Inflammatory macrophage treated with lipopolysaccharide for 1 hour (primary cell): ENCODE data around the gene NCK1.

Source experiments
- DNase-seq, 2 donors: peaks; one replicate each; pipeline ENCODE4 v3.0.0-alpha.2; 2020 to 2022

NCK1 gene

DNA sequence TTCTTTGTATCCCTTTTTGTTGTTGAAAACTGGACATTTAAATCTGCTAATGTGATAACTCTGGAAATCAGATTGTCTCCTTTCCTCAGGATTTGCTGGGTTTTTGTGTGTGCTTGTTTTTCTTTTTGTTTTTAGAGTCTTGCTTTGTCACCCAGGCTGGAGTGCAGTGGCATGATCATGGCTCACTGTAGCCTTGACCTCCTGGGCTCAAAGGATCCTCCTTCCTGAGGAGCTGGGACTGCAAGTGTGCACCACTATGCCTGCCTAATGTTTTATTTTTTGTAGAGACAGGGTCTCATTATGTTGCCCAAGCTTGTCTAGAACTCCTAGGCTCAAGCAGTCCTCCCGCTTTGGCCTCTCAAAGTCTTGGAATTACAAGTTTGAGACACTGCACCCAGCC is 51.2 kb downstream of the NCK1 start:
- DNase-seq = no peak

- peak in 1 of 2 donors; percentile 17 for DNase-seq
Measured at GRCh38 chr3:136914739-136915138, 52.7 kb downstream of the NCK1 start.

- DNase-seq = no peak
Measured at GRCh38 chr3:136916223-136916622, 54.2 kb downstream of the NCK1 start.

- no peak for DNase-seq
Measured at GRCh38 chr3:136919799-136920580, 58.0 kb downstream of the NCK1 start.

GRCh38 chr3:136920904-136921611 is 59.0 kb downstream of the NCK1 start:
- no peak for DNase-seq

GRCh38 chr3:136925425-136926190 is 63.6 kb downstream of the NCK1 start:
- DNase-seq = peak; percentile 51 to 56

DNA sequence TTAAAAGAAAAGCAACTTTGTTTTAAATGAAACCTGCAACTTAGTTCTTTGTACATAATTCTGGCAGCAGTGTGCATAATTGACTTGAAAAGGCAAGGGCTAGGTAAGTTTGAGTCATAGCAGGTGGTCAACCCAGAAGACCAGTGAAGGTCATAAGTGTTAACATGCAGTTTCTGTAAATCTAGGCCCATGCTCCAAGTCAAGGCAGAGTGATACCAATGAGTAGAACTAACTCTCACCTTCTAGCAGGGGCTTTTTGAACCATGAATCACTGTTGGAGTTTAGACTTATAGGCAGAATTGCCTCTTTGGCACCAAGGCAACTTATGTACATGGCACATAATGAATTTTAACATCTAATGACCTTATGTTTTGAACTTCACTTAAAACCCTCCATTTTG is 66.2 kb downstream of the NCK1 start:
- no peak for DNase-seq

- DNase-seq = peak; percentile 84 to 88
Measured at GRCh38 chr3:136929977-136930670, 68.1 kb downstream of the NCK1 start.

DNA sequence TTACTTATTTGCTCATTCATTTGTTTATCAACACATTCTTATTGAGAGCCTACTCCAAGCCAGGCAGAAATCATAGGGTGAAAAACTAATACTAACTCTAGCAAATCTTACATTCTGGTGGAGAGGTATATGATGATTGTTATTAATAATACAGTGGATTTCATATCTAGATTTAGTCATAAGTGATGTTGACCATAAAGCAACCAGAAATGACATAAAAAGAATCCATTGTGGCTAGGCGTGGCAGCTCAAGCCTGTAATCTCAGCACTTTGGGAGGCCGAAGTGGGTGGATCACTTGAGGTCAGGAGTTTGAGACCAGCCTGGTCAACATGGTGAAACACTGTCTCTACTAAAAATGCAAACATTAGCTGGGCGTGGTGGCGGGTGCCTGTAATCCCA is 69.6 kb downstream of the NCK1 start:
- DNase-seq = peak; percentile 46 to 61

DNA sequence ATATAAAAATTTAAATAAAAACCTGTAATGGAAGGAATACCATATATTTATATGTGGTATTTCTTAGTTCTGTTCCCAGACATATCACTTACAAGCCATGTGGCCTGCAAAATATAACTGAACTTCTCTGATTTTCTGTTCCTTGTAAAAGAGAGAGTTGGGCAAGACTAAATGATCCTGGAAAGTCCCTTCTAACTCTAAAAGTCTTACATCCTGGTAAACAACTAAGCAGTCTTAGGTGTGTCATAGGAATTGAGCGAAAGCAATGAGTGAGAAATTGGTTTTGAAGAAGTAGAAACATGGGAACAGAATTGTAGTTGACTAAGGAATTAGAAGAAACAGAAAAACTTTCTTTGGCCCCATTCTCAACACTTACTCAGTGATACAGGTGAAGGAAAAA is 70.5 kb downstream of the NCK1 start:
- DNase-seq = peak; percentile 82 to 91

GRCh38 chr3:136932978-136933772 is 71.2 kb downstream of the NCK1 start:
- DNase-seq = peak in 1 of 2 donors; percentile 55

DNA sequence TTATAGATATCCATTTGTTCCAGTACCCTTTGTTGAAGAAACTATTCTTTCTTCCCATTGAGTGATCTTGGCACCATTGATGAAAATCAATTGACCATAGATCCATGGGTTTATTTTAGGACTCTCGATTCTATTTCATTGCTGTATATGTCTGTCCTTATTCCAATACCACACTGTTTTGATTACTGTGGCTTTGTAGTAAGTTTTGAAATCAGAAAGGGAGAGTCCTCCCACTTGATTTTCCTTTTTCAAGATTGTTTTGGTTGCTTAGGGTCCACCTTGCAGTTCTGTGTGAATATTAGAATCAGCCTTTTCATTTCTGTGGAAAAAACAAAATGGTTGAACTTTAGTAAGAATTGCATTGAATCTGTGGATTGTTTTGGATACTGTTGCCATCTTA is 75.2 kb downstream of the NCK1 start:
- DNase-seq = no peak

DNA sequence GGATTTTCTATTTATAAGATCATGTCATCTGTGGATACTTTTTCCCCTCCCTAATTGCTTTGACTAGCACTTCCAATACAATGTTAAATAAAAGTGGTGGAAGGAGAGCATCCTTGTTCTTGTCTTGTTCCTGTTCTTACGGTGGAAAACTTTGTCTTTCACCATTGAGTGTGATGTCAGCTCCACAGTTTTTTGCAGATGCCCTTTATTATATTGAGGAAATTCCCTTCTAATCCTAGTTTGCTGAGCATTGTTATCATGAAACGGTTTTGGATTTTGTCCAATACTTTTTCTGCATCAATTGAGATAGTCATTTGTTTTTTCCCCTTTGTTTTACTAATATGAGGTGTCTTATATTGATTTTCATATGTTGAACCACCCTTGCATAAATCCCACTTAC is 75.8 kb downstream of the NCK1 start:
- peak; percentile 58 to 73 for DNase-seq

GRCh38 chr3:136938334-136938733 is 76.3 kb downstream of the NCK1 start:
- peak; percentile 66 to 72 for DNase-seq

- DNase-seq = peak; percentile 32 to 61
Measured at GRCh38 chr3:136939489-136939888, 77.5 kb downstream of the NCK1 start.

GRCh38 chr3:136942803-136943202 is 80.8 kb downstream of the NCK1 start:
- no peak for DNase-seq

- DNase-seq = no peak
Measured at GRCh38 chr3:136943436-136943835, 81.4 kb downstream of the NCK1 start.

GRCh38 chr3:136946978-136947377 is 85.0 kb downstream of the NCK1 start:
- DNase-seq = no peak

DNA sequence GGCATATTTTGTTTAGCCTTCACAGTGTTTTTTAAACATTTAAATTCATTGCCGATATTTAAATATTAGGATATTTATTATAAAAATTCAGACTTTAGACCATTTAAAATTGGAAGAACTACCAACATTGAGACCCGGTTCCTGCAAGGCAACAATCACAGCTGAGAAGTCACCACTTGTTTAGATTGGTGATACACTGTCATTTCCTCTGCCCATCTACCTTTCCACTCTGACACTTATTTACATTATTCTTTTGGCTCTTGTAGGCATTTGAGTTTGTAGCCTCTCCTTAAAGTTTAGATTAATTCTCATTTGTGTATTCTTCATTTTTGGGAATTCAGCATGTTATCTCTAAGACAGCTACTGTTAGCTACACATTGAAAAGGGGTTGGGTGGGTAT is 85.5 kb downstream of the NCK1 start:
- no peak for DNase-seq

- DNase-seq = no peak
Measured at GRCh38 chr3:136949146-136949545, 87.1 kb downstream of the NCK1 start.

- no peak for DNase-seq
Measured at GRCh38 chr3:136949708-136950107, 87.7 kb downstream of the NCK1 start.

DNA sequence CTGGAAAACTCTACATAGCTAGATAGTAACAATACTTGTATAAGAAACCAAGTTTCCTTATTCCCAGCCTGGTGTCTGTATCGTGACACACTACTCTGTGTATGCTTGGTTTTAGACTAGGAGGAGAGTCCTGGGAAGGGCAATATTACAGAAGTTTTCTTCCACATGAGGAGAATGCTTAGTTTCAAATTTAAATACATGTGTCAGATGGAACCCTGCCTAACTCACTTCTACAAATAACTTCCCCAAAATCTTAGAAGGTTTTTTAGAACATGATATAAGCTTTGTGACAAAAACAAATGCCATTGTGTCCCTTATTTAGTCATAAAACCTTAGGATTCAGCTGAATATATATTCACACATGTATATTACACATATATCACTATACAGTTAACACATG is 88.6 kb downstream of the NCK1 start:
- peak; percentile 54 to 56 for DNase-seq
